Common myeloid progenitor, CD34-positive (primary cell): ENCODE measurements around the gene AGTPBP1. TPM values are rescaled to one million over a fixed set of nuclear protein-coding genes. Genes with fewer than 3 reads are reported as not detected.
"Not testable (repeated sequence)": the region's sequence is repeated elsewhere in the genome, so short reads cannot be mapped to it uniquely, and the experiment has no call there.

Experiments used
- CTCF ChIA-PET: fragments of 350-600 bp; sonication (Branson Sonifier 250); formaldehyde crosslinking; loops from one replicate; lab custom pipeline; 2021; ENCODE audit warnings: antibody characterized with exemption; lab: Charles Lee
- POLR2A ChIA-PET: fragments of 350-600 bp; sonication (Branson Sonifier 250); formaldehyde crosslinking; loops from one replicate; lab custom pipeline; 2021; ENCODE audit warnings: antibody characterized with exemption; lab: Charles Lee
- DNase-seq, 3 donors: peaks; one replicate each; pipeline versions ENCODE4 v3.0.0 to v3.0.0-alpha.2; 2013
- H3K27ac ChIP-seq, 2 experiments: 1 replicate in 1 of 2; 2 replicates in 1 of 2; pipeline ENCODE4 v1.7.0; 2013; ENCODE audit warnings: inconsistent platforms in 2 of 2, low read length in 2 of 2, mild to moderate bottlenecking in 2 of 2, low read depth in 1 of 2, moderate library complexity in 1 of 2; ENCODE audit not compliant: severe bottlenecking in 2 of 2, insufficient read depth in 1 of 2, poor library complexity in 1 of 2
- H3K27me3 ChIP-seq, 5 experiments: replicated peaks in 2 of 5; 1 replicate in 3 of 5; 2 replicates in 2 of 5; pipeline versions ENCODE4 v1.6.1 to v1.7.0; 2013; ENCODE audit warnings: low read length in 4 of 5, mild to moderate bottlenecking in 2 of 5, moderate library complexity in 2 of 5, inconsistent platforms in 1 of 5; ENCODE audit not compliant: insufficient read depth in 5 of 5, control insufficient read depth in 4 of 5
- H3K36me3 ChIP-seq, 4 experiments: 1 replicate in 2 of 4; 2 replicates in 2 of 4; pipeline versions ENCODE4 v1.6.1 to v1.7.0; 2013; ENCODE audit warnings: low read length in 3 of 4, control low read depth in 1 of 4, mild to moderate bottlenecking in 1 of 4; ENCODE audit not compliant: control insufficient read depth in 4 of 4, insufficient read depth in 4 of 4
- H3K4me1 ChIP-seq, 4 experiments: 1 replicate in 3 of 4; 2 replicates in 1 of 4; pipeline versions ENCODE4 v1.6.1 to v1.7.1; 2013; ENCODE audit warnings: low read length in 3 of 4, mild to moderate bottlenecking in 3 of 4, control low read depth in 1 of 4, inconsistent platforms in 1 of 4, moderate library complexity in 1 of 4; ENCODE audit not compliant: control insufficient read depth in 4 of 4, insufficient read depth in 4 of 4; ENCODE audit errors: control extremely low read depth in 1 of 4
- H3K4me3 ChIP-seq, 7 experiments: 1 replicate in 4 of 7; 2 replicates in 3 of 7; pipeline versions ENCODE4 v1.5.1 to v1.7.0; 2013; ENCODE audit warnings: mild to moderate bottlenecking in 7 of 7, low read length in 6 of 7, moderate library complexity in 6 of 7, inconsistent platforms in 2 of 7, low read depth in 2 of 7, control low read depth in 1 of 7; ENCODE audit not compliant: insufficient read depth in 4 of 7, control insufficient read depth in 1 of 7; ENCODE audit errors: extremely low read depth in 1 of 7
- H3K9me3 ChIP-seq, 5 experiments: 1 replicate in 4 of 5; 2 replicates in 1 of 5; pipeline versions ENCODE4 v1.6.1 to v1.7.1; 2013; ENCODE audit warnings: low read length in 4 of 5, mild to moderate bottlenecking in 2 of 5, inconsistent platforms in 1 of 5, low read depth in 1 of 5, moderate library complexity in 1 of 5; ENCODE audit not compliant: control insufficient read depth in 4 of 5, insufficient read depth in 2 of 5; ENCODE audit errors: control extremely low read depth in 1 of 5
- WGBS: methylation state at CpG from one replicate; pipeline ENCODE4 v1.1.5; 2013; ENCODE audit not compliant: insufficient coverage; 5-methylcytosine and 5-hydroxymethylcytosine counted together
- polyA plus RNA-seq: library from polyadenylated mRNA; unstranded; fragments of 120-200 nt; gene quantifications from one replicate; pipeline ENCODE4 v1.2.1, GENCODE V29; 2013

AGTPBP1 gene, protein sequence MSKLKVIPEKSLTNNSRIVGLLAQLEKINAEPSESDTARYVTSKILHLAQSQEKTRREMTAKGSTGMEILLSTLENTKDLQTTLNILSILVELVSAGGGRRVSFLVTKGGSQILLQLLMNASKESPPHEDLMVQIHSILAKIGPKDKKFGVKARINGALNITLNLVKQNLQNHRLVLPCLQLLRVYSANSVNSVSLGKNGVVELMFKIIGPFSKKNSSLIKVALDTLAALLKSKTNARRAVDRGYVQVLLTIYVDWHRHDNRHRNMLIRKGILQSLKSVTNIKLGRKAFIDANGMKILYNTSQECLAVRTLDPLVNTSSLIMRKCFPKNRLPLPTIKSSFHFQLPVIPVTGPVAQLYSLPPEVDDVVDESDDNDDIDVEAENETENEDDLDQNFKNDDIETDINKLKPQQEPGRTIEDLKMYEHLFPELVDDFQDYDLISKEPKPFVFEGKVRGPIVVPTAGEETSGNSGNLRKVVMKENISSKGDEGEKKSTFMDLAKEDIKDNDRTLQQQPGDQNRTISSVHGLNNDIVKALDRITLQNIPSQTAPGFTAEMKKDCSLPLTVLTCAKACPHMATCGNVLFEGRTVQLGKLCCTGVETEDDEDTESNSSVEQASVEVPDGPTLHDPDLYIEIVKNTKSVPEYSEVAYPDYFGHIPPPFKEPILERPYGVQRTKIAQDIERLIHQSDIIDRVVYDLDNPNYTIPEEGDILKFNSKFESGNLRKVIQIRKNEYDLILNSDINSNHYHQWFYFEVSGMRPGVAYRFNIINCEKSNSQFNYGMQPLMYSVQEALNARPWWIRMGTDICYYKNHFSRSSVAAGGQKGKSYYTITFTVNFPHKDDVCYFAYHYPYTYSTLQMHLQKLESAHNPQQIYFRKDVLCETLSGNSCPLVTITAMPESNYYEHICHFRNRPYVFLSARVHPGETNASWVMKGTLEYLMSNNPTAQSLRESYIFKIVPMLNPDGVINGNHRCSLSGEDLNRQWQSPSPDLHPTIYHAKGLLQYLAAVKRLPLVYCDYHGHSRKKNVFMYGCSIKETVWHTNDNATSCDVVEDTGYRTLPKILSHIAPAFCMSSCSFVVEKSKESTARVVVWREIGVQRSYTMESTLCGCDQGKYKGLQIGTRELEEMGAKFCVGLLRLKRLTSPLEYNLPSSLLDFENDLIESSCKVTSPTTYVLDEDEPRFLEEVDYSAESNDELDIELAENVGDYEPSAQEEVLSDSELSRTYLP
- polyA plus RNA-seq: 26.4 TPM

GRCh38 chr9:85741875-85742596 lies at the start of gene AGTPBP1:
Gene AGTPBP1 (minus strand): TSS chr9:85741954. CDS start chr9:85712533, 29,421 bp downstream.
- Histone ChIP-seq H3K36me3 (no peaks in the 10 kb centered on the region), H3K4me1 (peaks cover 7 to 27% (median 14%) of the 10 kb centered on the region in 4 experiments), H3K4me3 (peak within 1 kb of the TSS; percentile 80 to 92 (median 85)), H3K9me3 (no peaks in the 10 kb centered on the region), H3K27me3 (peaks cover 0 to 2% (median 0%) of the 10 kb centered on the region in 5 experiments), H3K27ac (peak within 1 kb of the TSS; percentile 61 to 76)
- WGBS: 0% methylated on average over 57 of the region's 77 CpGs
- POLR2A ChIA-PET: no interaction called here
- CTCF ChIA-PET: interaction anchor here (1.6 kb wide), 1 partner anchor 44 kb away, joined by 4 read pairs; no protein-coding TSS in a partner anchor
- peak; percentile 92 to 96 (median 96) for DNase-seq

DNA sequence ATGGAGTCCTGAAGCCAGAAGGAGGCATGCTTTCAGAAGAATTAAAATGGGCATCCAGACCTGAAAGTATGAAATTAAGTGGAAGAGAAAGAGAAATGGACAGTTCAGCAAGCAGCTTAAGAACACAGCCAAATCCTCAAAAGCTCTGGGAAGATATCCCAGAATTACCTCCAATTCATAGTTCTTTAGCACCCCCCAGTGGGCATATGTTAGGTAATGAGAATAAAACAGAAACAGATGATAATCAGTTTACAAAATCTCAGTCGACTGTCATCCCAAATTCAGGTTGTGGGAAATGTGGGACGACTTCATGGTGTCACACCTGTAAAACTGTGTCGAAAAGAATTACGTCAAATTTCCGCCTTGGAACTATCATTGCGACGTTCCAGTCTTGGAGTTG lies 44.4 kb upstream of the AGTPBP1 start:
- H3K4me1 ChIP-seq, DNase-seq, H3K27me3 ChIP-seq, POLR2A ChIA-PET, H3K36me3 ChIP-seq, H3K4me3 ChIP-seq, H3K27ac ChIP-seq, H3K9me3 ChIP-seq: not testable (repeated sequence)
- CTCF ChIA-PET: interaction anchor here (1.5 kb wide), 1 partner anchor 88 kb away, joined by 5 read pairs; no protein-coding TSS in a partner anchor
- WGBS: no CpG with 5 or more reads among the region's 7 CpGs

DNA sequence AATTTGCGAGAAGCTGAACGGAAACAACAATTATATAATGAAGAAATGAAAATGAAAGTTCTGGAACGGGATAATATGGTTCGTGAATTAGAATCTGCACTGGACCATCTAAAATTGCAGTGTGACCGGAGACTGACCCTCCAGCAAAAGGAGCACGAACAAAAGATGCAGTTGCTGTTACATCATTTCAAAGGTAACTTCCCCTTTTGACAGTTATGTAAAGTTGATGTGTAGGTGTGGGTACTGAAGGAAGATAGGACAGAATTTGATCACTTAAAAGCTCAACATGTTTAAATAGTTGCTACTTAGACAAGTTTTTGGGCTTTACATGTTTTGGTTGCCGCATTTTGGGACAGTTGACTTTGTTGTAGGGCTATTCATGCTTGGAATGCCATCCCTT lies 32.1 kb upstream of the AGTPBP1 start:
- H3K36me3 ChIP-seq, H3K27me3 ChIP-seq, H3K4me3 ChIP-seq, H3K9me3 ChIP-seq, H3K27ac ChIP-seq, CTCF ChIA-PET, H3K4me1 ChIP-seq, POLR2A ChIA-PET: not testable (repeated sequence)
- peak in 1 of 3 donors; percentile 14 for DNase-seq
- 85% methylated on average over 4 of the region's 7 CpGs for WGBS

DNA sequence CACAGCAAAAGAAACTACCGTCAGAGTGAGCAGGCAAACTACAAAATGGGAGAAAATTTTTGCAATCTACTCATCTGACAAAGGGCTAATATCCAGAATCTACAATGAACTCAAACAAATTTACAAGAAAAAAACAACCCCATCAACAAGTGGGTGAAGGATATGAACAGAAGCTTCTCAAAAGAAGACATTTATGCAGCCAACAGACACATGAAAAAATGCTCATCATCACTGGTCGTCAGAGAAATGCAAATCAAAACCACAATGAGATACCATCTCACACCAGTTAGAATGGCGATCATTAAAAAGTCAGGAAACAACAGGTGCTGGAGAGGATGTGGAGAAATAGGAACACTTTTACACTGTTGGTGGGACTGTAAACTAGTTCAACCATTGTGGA lies 20.0 kb upstream of the AGTPBP1 start:
- POLR2A ChIA-PET, H3K36me3 ChIP-seq, CTCF ChIA-PET, DNase-seq, H3K4me1 ChIP-seq, H3K9me3 ChIP-seq, H3K27me3 ChIP-seq, H3K27ac ChIP-seq, H3K4me3 ChIP-seq: not testable (repeated sequence)
- WGBS: no CpG with 5 or more reads among the region's 3 CpGs

GRCh38 chr9:85757716-85758115 lies 16.0 kb upstream of the AGTPBP1 start:
- H3K27ac ChIP-seq, H3K4me3 ChIP-seq, H3K36me3 ChIP-seq, CTCF ChIA-PET, H3K4me1 ChIP-seq, H3K9me3 ChIP-seq, H3K27me3 ChIP-seq, DNase-seq, POLR2A ChIA-PET: not testable (repeated sequence)
- no CpG with 5 or more reads among the region's 2 CpGs for WGBS

- H3K4me3 ChIP-seq, H3K36me3 ChIP-seq, DNase-seq, H3K27me3 ChIP-seq, H3K9me3 ChIP-seq, POLR2A ChIA-PET, H3K4me1 ChIP-seq, H3K27ac ChIP-seq, CTCF ChIA-PET: not testable (repeated sequence)
- no CpG with 5 or more reads among the region's 1 CpG for WGBS
These were observed 14.5 kb upstream of the AGTPBP1 start for GRCh38 chr9:85756216-85756615.
